ENCODE data around the gene CHST11. TPM values are rescaled to one million over a fixed set of nuclear protein-coding genes. Genes with fewer than 3 reads are reported as not detected.

Gene CHST11
- total RNA-seq, 1 experiment from 2014 or later = 12.7 TPM

DNA sequence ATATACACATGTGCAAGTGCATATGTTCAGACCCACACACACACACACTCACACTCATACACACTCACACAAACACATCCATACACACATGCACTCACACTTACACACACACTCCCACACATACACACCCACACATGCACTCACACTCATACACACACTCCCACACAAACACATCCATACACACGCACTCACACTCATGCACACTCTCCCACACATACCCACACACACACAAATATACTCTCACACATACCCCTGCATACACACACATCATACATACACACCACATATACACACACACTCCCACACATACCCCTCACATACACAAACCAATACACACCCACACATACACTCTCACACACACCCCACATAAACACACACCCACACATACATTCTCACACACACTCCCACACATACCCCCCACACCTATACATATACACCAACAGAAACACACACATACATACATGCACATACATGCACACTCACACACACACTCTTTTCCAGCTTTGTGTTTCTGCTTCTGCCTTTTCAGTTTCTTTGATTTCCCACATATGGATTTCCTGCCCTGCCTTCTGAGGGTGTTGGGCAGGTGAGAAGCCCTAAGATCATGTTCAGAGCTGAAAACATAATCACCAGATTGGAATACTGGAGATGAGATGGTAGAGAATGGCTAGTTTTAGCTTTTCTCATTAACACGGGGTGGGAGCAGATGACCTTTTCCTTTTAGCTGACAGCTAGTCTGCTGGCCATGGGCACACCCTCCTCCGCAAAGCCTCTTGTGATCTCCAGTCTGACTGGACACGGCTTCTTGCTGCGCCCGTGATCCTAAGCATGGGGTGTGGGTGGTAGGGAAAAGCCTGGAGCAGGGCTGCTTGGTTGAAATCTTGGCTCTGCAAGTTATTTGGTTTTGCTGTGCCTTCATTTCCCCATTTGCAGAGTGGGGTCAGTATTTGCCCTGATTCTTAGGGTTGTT lies 214.0 kb downstream of the CHST11 start:
- no peak for DNase-seq (ENCODE audit: low spot score)
- in situ Hi-C loops (cut with HindIII; ENCODE audit: low sequenced_read_pairs) = no loop called here

DNA sequence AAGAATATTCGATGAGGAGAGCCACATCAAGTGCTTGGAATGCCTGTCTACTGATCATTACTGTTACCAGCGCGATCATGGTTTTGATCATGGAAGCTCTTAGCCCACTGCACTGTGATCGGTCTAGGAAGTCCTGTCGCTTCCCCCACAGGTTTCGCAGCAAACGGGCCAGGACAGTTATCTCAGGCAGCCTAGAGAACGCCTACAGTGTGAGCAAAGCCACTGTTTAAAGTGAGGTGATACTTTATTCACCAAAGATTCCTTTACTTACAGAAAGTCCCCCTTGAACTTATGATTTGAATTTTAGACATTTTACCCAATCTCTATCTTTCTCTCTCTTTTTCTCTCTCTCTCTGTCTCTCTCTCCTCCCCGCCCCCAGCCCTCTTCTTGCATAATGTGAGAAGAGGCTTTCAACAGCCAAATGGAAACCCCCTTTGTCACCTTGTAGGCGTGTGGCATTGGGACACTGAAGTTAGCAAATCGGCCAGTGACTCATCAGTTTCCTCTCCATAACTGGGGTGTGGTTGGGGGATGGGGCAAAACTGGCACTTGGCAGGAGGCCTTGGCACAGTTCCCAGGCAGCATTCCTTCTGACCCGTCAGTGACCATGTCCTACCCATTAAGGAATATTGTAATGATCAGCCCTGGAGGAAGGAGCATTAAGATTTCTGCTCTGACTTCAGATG lies 214.8 kb downstream of the CHST11 start:
- in situ Hi-C loops (cut with HindIII; ENCODE audit: low sequenced_read_pairs) = no loop called here
- peak; percentile 22 for DNase-seq (ENCODE audit: low spot score)

DNA sequence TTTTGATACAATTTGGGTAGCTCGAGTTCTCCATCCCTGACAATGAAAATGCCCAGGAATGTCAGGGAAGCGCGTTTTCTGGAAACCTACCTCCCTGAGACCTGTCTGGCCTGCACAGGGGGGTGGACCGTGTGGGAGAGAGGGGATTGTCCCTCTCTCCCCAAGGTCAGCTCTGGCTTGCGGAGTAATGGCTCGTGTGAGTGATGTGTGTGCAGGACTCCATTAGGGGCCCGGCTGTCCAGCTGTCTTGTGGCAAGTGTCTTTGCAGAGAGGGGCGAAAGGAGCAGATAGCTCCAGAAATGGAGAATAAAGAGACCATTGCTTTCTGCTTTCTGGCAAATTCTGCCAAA lies 215.3 kb downstream of the CHST11 start:
- DNase-seq (ENCODE audit: low spot score) = no peak
- in situ Hi-C loops (cut with HindIII; ENCODE audit: low sequenced_read_pairs) = no loop called here

DNA sequence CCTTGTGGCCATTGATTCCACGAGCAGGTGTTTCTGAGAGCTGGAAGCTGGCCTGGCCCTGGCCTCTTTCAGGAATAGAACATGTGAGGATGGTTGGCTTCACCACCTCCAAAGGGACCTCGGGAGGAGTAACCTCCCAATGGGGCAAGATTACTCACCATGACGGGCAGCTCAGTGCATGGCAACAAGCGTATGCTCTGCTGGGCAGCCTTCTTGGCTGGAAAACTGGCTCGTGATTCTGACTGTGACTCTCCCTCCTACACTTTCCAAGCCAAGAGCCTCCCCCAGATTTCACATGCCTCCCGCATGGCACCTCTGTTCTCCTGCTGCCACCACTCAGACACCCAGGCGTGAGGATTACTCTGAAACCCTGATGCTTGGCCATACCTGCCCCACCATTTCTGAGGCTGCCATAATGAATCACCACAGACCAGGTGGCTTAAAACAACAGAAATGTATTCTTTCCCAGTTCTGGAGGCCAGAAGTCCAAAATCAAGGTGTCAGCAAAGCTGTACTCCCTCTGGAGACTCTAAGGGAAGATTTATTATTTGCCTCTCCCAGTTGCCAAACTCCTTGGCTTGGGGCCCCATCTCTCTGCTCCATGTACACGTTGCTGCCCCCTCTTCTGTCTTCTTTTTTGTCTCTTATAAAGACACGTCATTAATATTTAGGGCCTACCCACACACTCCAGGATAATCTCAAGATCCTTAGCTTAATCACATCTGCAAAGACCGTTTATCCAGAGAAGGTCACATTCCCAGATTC lies 215.9 kb downstream of the CHST11 start:
- in situ Hi-C loops (cut with HindIII; ENCODE audit: low sequenced_read_pairs) = no loop called here
- no peak for DNase-seq (ENCODE audit: low spot score)

DNA sequence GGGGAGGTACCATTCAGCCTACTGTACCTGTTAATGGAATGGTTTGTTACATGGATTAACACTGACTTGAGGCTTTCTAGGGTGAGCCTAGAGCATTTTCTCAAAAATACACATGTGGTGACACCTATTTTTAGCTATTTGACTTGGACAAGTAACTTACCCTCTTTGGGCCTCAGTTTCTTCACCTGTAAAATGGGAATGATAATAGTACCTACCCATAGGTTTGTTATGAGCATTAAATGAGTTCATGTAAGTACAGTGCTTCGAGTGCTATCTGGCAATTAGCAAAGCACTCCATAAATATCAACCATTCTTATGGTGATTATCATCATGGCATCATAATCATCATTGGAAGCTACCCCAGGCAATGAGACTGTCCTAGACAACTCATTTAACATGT lies 216.5 kb downstream of the CHST11 start:
- DNase-seq (ENCODE audit: low spot score) = no peak
- in situ Hi-C loops (cut with HindIII; ENCODE audit: low sequenced_read_pairs) = no loop called here

DNA sequence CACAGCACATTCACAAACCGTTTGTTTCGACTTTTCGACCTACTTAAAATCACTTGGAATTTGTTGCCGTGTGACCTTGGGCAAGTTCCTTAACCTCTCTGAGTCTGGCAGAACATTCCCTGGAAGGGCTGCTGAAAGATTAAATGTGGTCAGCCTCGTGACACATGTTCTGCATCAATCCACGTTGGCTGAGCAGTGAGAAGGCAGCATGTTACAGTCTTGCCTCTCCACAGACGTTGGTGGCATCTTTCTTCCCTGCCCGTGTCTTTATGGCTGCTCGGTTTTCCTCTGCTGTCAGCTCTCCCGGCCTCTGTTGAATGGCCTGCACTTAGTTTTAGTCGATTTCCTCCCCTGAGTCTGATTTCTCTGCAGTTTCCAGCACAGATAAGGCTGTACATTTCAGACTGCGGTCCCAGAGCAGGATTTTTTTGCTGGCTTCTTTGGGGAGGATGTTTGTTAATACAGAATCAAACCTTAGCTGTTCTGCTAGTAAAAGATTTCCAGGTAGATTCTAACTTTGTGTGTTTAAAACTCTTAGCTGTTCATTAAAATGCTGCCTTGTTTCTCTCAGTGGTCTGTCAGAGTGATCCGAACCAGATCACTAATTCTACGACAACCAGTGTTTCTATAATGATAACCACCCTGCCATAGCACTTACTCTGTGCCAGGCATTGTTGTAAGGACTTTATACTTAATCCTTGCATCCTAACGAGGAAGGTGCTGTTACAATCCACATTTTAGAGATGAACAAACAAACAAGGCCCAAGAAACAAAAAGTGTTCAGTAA lies 217.1 kb downstream of the CHST11 start:
- in situ Hi-C loops (cut with HindIII; ENCODE audit: low sequenced_read_pairs) = no loop called here
- DNase-seq (ENCODE audit: low spot score) = no peak

DNA sequence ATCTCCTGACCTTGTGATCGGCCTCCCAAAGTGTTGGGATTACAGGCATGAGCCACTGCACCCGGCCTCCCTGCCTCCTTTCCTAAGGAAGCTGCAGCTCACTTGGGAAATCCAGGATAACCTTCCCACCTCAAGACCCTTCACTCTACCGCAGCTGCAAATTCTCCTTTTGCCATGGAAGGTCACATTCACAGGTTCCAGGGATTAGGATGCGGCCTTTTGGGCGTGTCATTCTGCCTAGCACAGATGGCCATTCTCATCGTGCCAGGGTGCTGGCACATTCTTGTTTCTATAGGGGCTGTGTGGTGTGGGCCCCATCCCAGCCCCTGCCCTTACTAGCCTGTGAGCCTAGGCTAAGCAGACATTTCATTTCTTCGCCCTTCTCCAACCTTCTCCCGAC lies 219.9 kb downstream of the CHST11 start:
- no peak for DNase-seq (ENCODE audit: low spot score)
- in situ Hi-C loops (cut with HindIII; ENCODE audit: low sequenced_read_pairs) = no loop called here

DNA sequence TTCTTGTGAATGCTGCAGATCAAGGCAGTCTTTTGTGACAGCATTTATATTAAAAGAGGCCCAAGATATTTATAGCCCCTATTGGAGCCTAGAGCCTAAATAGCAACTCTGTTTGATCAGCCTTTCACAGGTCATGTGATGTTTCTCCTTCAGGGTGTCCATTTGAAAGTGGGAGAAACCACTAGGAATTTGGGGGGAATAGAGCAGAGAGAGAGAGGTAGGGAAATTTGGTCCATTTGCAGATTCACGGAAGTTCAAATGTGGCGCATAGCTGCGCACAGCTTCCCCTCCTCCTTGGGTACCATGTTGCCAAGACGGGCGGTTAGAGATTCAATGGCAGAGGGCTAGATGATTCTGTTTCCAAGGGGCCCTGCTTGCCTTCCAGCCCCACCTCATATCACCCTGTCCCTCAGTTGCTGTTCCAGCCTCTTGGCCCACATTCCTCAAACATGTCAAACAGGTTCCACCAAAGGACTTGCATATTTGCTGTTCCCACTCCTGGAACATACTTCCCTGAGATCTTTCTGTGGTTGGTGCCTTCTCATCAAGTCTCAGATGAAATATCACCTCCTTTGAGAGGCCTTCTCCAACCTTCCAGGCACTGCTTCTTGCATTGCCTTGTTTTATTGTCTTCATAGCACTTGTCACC lies 220.8 kb downstream of the CHST11 start:
- no peak for DNase-seq (ENCODE audit: low spot score)
- in situ Hi-C loops (cut with HindIII; ENCODE audit: low sequenced_read_pairs) = no loop called here

DNA sequence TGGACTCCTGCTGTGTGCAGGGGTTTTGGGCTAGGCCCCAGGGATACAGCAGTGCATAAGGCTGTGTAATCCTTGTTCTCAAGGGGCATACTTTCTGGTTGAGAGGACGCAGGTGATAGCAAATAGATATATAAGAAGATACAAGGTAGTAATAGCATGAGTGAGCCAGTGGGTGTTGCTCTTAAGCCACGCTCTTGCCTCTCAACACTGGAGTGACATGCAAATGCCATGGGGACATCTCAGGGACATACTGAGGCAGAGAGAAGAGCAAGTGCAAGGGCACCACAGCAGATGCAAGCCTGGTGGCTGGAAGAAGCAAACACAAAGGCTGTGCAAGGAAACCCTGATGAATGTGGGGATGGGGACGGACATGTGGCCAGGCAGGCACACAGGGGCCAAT lies 223.3 kb downstream of the CHST11 start:
- in situ Hi-C loops (cut with HindIII; ENCODE audit: low sequenced_read_pairs) = no loop called here
- no peak for DNase-seq (ENCODE audit: low spot score)

DNA sequence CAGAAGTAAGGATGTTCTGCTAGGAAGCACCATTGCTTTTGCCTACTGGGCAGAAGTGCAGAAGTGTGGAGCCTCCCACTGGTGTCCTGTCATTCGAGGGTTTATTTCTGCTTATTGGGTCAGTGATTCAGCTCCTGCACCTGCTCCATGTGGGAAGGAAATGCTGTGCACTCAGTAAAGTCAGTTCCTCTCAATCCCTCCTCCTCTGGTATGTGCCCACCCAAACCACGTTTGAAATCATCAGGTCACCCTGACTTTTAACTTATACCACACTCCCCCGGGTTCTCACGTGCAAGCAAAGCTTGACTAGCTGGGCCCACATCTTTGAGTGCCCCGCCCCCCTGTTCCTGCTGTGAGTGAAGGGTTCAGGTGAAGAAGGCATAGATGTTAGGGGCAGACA lies 223.7 kb downstream of the CHST11 start:
- DNase-seq (ENCODE audit: low spot score) = no peak
- in situ Hi-C loops (cut with HindIII; ENCODE audit: low sequenced_read_pairs) = no loop called here

DNA sequence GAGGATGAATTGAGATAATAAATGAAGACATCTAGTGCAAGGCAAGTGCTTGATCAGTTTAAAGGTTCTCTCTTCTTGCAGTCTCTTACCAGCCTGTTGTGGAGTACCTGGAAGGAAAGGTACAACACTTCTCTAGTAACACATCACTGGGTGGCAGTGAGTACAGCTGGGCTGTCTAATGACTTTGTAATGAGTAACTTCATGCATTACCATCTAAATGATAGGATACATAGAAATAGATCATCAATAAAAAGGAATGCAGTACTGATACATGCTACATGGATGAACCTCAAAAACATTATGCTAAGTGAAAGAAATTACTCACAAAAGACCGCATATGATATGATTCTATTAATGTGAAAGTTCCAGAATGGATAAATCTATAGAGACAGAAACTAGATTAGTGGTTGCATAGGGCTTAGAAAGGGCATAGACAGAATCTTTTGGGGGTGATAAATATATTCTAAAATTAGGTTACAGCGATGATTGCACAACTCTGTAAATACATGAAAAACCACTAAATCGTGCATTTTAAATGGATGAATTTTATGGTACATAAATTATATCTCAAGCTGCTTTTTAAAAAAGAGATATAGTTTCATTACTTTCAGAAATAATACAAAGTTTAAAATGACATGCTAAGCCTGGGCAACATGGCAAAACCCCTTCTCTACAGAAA lies 224.4 kb downstream of the CHST11 start:
- in situ Hi-C loops (cut with HindIII; ENCODE audit: low sequenced_read_pairs) = no loop called here

DNA sequence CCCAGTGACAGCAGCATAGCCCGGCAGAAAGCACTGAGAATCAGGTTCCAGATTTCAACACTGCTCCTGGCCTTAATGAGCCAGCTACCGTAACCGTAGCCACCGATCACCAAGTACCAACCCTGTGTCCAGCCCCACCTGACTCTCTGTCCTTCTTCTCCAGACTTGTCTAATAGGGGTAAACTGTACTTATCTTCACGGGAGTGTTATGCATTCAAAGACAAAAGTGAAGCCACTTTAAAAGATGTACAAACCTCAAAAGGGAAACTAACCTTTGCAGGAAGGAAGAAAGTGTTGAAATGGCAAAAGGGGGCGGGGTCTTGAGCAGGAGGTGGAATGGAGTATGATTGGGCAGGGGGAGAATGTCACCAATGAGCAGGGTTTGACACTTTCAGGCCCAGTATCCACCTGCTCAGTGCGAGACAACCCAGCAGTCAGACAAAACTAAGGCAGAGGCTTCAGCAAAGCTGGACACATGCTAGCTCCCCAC lies 226.1 kb downstream of the CHST11 start:
- in situ Hi-C loops (cut with HindIII; ENCODE audit: low sequenced_read_pairs) = no loop called here
- DNase-seq (ENCODE audit: low spot score) = no peak

More for the DNA sequence above, 224.4 kb downstream of the CHST11 start:
- DNase-seq (ENCODE audit: low spot score) = no peak

DNA sequence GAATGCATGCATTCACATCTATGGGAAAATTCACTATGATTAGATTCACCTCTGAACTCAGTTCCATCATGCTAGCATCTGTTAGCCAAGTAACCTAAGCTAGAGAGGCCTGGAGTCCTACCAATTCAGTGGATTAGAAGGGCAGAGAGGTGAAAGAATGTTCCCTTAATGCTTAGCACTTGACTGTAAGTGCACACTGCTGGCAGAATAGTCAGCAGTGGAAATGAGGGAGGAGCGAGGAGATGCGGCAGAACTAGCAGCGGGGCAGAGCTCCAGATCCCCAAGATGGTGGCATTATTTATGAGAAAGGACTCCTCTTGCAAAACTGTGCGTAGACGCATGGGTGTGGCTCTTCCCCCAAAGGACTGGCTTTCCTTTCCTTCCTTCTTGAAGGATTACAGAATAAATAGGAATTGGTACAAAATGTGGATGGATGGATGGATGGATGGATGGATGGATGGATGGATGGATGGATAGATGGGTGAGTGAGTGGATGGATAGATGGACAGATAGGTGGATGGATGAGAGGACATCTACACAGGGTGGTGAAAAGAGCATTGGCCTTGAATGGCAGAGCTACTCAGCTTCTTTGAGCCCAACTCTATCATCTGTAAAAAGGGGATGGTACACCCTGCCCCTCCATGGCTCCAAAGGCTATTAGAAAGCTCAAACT lies 227.2 kb downstream of the CHST11 start:
- in situ Hi-C loops (cut with HindIII; ENCODE audit: low sequenced_read_pairs) = no loop called here
- DNase-seq (ENCODE audit: low spot score) = no peak

DNA sequence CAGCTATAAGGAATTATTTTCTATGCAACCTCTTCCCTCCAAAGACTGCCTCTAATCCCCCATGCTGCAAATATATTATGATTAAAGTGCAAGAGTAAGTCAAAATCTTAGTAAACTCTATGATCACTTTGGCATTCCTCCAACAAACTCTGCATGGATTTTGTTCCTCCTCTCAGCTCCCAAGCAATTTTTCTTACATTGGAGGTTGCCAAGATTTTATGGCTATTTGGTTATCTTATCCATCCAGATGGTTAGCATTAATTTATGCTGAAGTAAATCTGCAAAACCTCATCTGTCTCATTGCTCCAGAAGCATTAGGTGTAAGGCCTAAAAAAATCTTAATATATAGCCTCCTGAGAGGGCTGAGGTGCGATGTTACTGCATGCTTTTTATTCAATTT lies 228.1 kb downstream of the CHST11 start:
- in situ Hi-C loops (cut with HindIII; ENCODE audit: low sequenced_read_pairs) = no loop called here
- no peak for DNase-seq (ENCODE audit: low spot score)

DNA sequence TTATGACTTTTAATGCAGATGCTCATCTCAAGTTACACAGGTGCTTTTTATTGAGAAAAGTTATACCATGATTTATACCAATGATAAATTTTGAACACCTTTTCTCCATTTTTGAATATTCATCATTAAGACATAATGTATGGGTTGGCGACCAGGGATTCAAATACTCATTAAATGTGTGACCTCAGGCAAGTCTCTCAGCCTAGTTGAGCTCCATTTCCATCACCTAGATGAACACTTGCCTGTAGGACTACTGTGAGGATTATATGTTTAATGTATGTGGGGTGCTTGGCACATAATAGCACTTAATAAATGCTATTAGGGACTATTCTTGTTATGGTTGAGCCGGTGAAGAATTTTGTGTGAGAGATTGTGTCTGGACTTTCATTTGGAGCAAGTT lies 228.6 kb downstream of the CHST11 start:
- DNase-seq (ENCODE audit: low spot score) = no peak
- in situ Hi-C loops (cut with HindIII; ENCODE audit: low sequenced_read_pairs) = no loop called here

DNA sequence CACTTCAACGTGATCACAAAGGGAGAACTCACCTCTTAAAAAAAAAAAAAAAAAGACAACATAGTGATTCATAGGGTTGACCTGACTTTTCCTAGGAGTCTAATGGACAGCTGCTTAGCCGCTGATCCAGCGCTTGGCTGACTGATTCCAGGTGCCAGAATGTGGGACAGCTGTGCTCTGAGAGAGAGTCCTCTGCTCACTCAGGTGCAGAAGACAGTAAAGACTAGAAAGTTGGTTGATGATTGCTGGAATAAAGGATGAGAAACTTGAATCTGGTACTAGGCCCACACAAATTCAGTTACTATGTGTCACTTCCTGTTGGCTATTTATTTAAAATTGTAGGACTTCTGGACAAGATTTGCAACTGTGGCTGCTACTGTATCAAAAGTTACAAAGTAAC lies 229.4 kb downstream of the CHST11 start:
- in situ Hi-C loops (cut with HindIII; ENCODE audit: low sequenced_read_pairs) = no loop called here
- no peak for DNase-seq (ENCODE audit: low spot score)

DNA sequence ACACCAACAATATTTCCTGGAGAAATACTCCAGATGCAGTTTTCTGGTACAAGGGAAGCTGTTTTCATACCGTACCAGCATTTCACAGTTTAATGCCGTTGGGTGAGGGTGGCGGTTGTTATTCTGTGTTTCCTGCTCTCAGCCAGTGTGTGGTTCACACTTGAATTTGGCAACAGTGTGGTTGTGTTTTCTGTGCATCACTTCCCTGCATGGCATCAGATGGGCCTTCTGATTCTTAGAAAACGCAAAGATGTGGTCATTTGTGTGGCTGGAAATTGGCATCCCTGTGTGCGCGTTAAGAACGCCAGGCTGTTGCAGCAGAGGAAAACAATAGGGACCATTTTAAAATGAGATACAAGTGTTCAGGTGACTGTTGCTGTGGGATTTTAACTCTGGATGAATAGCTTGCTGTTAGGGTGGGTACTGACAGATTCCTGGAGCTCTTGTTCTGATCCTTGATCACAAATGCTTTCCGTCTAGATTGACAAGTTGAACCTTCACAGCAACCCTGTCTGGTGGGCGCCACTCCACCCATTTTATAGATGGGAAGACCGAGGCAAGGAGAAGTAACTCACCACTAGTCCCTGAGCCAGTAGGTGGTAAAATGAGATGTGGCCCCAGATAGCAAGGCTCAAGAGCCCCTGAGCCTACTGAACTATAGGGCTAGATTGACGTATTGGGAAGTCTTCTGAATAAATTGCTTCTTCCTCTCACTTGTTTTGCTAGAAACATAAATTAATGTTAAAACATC lies 231.2 kb downstream of the CHST11 start:
- in situ Hi-C loops (cut with HindIII; ENCODE audit: low sequenced_read_pairs) = no loop called here
- DNase-seq (ENCODE audit: low spot score) = no peak
